Heart left ventricle (tissue), 13 donors: ENCODE measurements around the gene RAX2.

Experiments used
- POLR2A ChIP-seq, 2 donors: fragments of 450-650 bp; IDR thresholded peaks; one replicate each; pipeline ENCODE4 v1.6.1; 2017; ENCODE audit warnings: antibody characterized with exemption in 2 of 2, mild to moderate bottlenecking in 2 of 2, moderate library complexity in 2 of 2
- TF ChIP-seq, protein P1 (sequence below), 12 donors: fragments of 200-600 bp; sonication (generic) in 4 of 12; IDR thresholded peaks; one replicate each; pipeline versions ENCODE4 v1.5.0 to v1.8.0; 2018 to 2022; ENCODE audit warnings: antibody characterized with exemption in 12 of 12, mild to moderate bottlenecking in 5 of 12
- donor health status: ischemic (EF 13 %, LVEDD 7.1; RV severe dilation, severe dysfunction).
- donor health status: DM: no; HTN: yes; CAD: no.
- donor health status: DM: no; HTN: no; CAD: no.
- donor health status: ischemic (EF 25% LVEDD 6.9; RV normal size, moderate dysfunction).
- donor health status: ischemic (EF 25% LVEDD 5.7; RV mildly dilated, moderate dysfunction).
- donor health status: ischemic (EF 35%, LVEDD 5.7; RV mildly dilated, moderate dysfunction).
- donor health status: nonischemic (EF 11% LVEDD 7.7; RV severe dilation, severe dysfunction).
- donor health status: DM: yes; HTN: yes; CAD: no.
- donor health status: PGD.
- donor health status: ischemic (EF 29% LVEDD 5.4; RV normal size, mild dysfunction).
- donor health status: nonischemic (EF 23%, LVEDD 6.1; RV moderate dilation, normal function).

DNA sequence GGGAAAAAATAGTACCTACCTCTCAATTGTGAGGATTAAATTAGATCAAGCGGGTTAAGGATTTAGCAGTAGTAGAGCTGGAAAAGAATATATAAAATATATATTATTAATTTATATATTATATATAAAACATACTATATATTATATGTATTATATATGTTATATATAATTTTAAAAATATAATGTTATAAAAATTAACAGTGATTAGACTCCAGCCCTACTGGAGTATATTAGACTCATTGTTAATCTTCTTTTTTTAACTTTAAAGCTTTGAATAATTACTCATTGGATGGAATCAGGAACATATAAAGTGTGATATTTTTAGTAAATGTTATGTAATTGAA, 9.9 kb downstream of the RAX2 start:
- TF ChIP-seq, protein P1, sequence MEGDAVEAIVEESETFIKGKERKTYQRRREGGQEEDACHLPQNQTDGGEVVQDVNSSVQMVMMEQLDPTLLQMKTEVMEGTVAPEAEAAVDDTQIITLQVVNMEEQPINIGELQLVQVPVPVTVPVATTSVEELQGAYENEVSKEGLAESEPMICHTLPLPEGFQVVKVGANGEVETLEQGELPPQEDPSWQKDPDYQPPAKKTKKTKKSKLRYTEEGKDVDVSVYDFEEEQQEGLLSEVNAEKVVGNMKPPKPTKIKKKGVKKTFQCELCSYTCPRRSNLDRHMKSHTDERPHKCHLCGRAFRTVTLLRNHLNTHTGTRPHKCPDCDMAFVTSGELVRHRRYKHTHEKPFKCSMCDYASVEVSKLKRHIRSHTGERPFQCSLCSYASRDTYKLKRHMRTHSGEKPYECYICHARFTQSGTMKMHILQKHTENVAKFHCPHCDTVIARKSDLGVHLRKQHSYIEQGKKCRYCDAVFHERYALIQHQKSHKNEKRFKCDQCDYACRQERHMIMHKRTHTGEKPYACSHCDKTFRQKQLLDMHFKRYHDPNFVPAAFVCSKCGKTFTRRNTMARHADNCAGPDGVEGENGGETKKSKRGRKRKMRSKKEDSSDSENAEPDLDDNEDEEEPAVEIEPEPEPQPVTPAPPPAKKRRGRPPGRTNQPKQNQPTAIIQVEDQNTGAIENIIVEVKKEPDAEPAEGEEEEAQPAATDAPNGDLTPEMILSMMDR (IDR thresholded peaks at IDR 0.05): no peak
- TF ChIP-seq POLR2A (IDR thresholded peaks at IDR 0.05): no peak
